Neural cell (in vitro differentiated cells): ENCODE measurements around the gene ADAMTS18. TPM values are rescaled to one million over a fixed set of nuclear protein-coding genes. Genes with fewer than 3 reads are reported as not detected.

Source experiments
- H2AFZ ChIP-seq: fragments of 200-600, 300-800 bp; sonication (generic), shearing (Covaris generic); 2 replicates; pipeline ENCODE4 v1.6.0; 2014; ENCODE audit warnings: low read depth, mild to moderate bottlenecking, antibody characterized with exemption, low read length, moderate library complexity
- H3F3A ChIP-seq: fragments of 200-600 bp; shearing (Covaris generic); 2 replicates; pipeline ENCODE4 v1.6.1; 2016; ENCODE audit warnings: mild to moderate bottlenecking, moderate library complexity, mixed read lengths, antibody characterized with exemption, low read length; ENCODE audit not compliant: insufficient read depth, poor library complexity, severe bottlenecking
- H3K27ac ChIP-seq: fragments of 200-600, 300-800 bp; sonication (generic), shearing (Covaris generic); 2 replicates; pipeline ENCODE4 v1.5.1; 2014; ENCODE audit warnings: mild to moderate bottlenecking, low read length, moderate library complexity
- H3K27me3 ChIP-seq: fragments of 300-800, 200-600 bp; sonication (generic), shearing (Covaris generic); 2 replicates; pipeline ENCODE4 v1.6.0; 2014; ENCODE audit warnings: mild to moderate bottlenecking, low read depth, low read length, moderate library complexity; ENCODE audit not compliant: insufficient read depth
- H3K36me3 ChIP-seq: fragments of 300-800, 200-600 bp; sonication (generic), shearing (Covaris generic); 2 replicates; pipeline ENCODE4 v1.5.1; 2014; ENCODE audit warnings: mild to moderate bottlenecking, antibody characterized with exemption, low read length, moderate library complexity; ENCODE audit not compliant: insufficient read depth
- H3K4me2 ChIP-seq: fragments of 300-800, 200-600 bp; sonication (generic), shearing (Covaris generic); 2 replicates; pipeline ENCODE4 v1.6.0; 2014; ENCODE audit warnings: mild to moderate bottlenecking, low read length
- H3K4me3 ChIP-seq: fragments of 300-800, 200-600 bp; sonication (generic), shearing (Covaris generic); 2 replicates; pipeline ENCODE4 v1.5.1; 2014; ENCODE audit warnings: mild to moderate bottlenecking, low read length, moderate library complexity
- H3K79me2 ChIP-seq: fragments of 200-600 bp; shearing (Covaris generic); replicated peaks from 2 replicates; pipeline ENCODE4 v1.6.0; 2014; ENCODE audit warnings: mild to moderate bottlenecking, low read length, moderate library complexity; ENCODE audit not compliant: insufficient read depth
- H3K9ac ChIP-seq: fragments of 300-800, 200-600 bp; sonication (generic), shearing (Covaris generic); 2 replicates; pipeline ENCODE4 v1.6.1; 2016; ENCODE audit warnings: mild to moderate bottlenecking, low read length, mixed read lengths
- H3K9me2 ChIP-seq: fragments of 200-600 bp; shearing (Covaris generic); 2 replicates; pipeline ENCODE4 v1.6.1; 2016; ENCODE audit warnings: mild to moderate bottlenecking, low read length, mixed read lengths; ENCODE audit not compliant: insufficient read depth
- H3K9me3 ChIP-seq: fragments of 200-600, 300-800 bp; sonication (generic), shearing (Covaris generic); 2 replicates; pipeline ENCODE4 v1.6.1; 2016; ENCODE audit warnings: mild to moderate bottlenecking, mixed run types, low read length, moderate library complexity, mixed read lengths
- H4K20me1 ChIP-seq: fragments of 200-600 bp; shearing (Covaris generic); 2 replicates; pipeline ENCODE4 v1.6.1; 2016; ENCODE audit warnings: mild to moderate bottlenecking, mixed run types; ENCODE audit not compliant: insufficient read depth
- EP300 ChIP-seq: fragments of 450-650 bp; conservative IDR thresholded peaks from 2 replicates; pipeline ENCODE4 v1.6.1; 2014; ENCODE audit warnings: antibody characterized with exemption, mild to moderate bottlenecking, moderate library complexity; ENCODE audit not compliant: poor library complexity, severe bottlenecking
- EZH2 ChIP-seq: fragments of 200-600, 300-800 bp; shearing (Covaris generic), sonication (generic); IDR thresholded peaks from 2 replicates; pipeline ENCODE4 v1.6.1; 2014; ENCODE audit warnings: antibody characterized with exemption, low read length, borderline replicate concordance, mild to moderate bottlenecking; ENCODE audit not compliant: insufficient read depth, poor library complexity, severe bottlenecking
- MXI1 ChIP-seq: fragments of 450-650 bp; conservative IDR thresholded peaks from 2 replicates; pipeline ENCODE4 v1.6.1; 2014; ENCODE audit warnings: antibody characterized with exemption, mild to moderate bottlenecking; ENCODE audit not compliant: poor library complexity, severe bottlenecking
- POLR2AphosphoS5 ChIP-seq: IDR thresholded peaks from 2 replicates; pipeline ENCODE4 v1.6.1; 2012
- RAD21 ChIP-seq: fragments of 450-650 bp; conservative IDR thresholded peaks from 2 replicates; pipeline ENCODE4 v1.6.1; 2014; ENCODE audit warnings: antibody characterized with exemption, mild to moderate bottlenecking, moderate library complexity
- SMC3 ChIP-seq: fragments of 450-650 bp; conservative IDR thresholded peaks from 2 replicates; pipeline ENCODE4 v1.6.1; 2014; ENCODE audit warnings: antibody characterized with exemption, mild to moderate bottlenecking, moderate library complexity; ENCODE audit not compliant: poor library complexity
- TAF1 ChIP-seq: IDR thresholded peaks from 2 replicates; pipeline ENCODE4 v1.6.1; 2012; ENCODE audit warnings: low read depth
- polyA plus RNA-seq: library from polyadenylated mRNA; depleted of rRNA; stranded (reverse); fragments of >200 nt; gene quantifications from 2 replicates; pipeline ENCODE4 v1.2.3, GENCODE V29; 2014
- TF ChIP-seq, protein P1 (sequence below): fragments of 450-650 bp; IDR thresholded peaks from 2 replicates; pipeline ENCODE4 v1.5.1; 2014; ENCODE audit warnings: antibody characterized with exemption, mild to moderate bottlenecking, moderate library complexity; ENCODE audit not compliant: poor library complexity, severe bottlenecking
- TF ChIP-seq, protein P2 (sequence below): IDR thresholded peaks from 2 replicates; pipeline ENCODE4 v1.6.1; 2012; ENCODE audit warnings: borderline replicate concordance

The ADAMTS18 gene
- polyA plus RNA-seq, 1 donor from 2014 or later, result 1.3 TPM

DNA sequence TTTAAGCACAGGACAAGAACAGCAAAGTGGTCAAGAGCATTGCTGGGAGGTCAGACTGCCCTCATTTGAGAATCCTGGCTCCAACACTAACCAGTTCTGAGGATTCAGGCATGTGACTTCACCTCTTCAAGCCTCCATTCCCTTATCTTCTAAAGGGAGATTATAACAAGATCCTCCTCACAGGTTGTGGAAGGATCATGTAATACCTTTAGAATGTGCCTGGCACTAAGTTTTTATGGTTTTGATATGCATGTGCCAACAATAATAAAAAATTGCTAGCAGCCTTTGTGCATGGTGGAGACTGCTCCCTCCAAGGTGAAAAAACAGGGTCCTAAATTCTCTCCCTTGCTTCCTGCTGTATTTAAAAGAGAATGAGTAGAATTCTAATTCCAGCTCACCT lies 36.0 kb upstream of the ADAMTS18 start:
- Histone ChIP-seq H3K27ac (no peak overlapping the region), H3F3A (no peaks in the 10 kb centered on the region)
- TF ChIP-seq POLR2AphosphoS5 (no peak), RAD21 (no peak), MXI1 (no peak), TAF1 (no peak), EZH2 (no peak), EP300 (no peak), SMC3 (no peak)
- TF ChIP-seq, protein P1, sequence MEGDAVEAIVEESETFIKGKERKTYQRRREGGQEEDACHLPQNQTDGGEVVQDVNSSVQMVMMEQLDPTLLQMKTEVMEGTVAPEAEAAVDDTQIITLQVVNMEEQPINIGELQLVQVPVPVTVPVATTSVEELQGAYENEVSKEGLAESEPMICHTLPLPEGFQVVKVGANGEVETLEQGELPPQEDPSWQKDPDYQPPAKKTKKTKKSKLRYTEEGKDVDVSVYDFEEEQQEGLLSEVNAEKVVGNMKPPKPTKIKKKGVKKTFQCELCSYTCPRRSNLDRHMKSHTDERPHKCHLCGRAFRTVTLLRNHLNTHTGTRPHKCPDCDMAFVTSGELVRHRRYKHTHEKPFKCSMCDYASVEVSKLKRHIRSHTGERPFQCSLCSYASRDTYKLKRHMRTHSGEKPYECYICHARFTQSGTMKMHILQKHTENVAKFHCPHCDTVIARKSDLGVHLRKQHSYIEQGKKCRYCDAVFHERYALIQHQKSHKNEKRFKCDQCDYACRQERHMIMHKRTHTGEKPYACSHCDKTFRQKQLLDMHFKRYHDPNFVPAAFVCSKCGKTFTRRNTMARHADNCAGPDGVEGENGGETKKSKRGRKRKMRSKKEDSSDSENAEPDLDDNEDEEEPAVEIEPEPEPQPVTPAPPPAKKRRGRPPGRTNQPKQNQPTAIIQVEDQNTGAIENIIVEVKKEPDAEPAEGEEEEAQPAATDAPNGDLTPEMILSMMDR, result no peak
- TF ChIP-seq, protein P2, sequence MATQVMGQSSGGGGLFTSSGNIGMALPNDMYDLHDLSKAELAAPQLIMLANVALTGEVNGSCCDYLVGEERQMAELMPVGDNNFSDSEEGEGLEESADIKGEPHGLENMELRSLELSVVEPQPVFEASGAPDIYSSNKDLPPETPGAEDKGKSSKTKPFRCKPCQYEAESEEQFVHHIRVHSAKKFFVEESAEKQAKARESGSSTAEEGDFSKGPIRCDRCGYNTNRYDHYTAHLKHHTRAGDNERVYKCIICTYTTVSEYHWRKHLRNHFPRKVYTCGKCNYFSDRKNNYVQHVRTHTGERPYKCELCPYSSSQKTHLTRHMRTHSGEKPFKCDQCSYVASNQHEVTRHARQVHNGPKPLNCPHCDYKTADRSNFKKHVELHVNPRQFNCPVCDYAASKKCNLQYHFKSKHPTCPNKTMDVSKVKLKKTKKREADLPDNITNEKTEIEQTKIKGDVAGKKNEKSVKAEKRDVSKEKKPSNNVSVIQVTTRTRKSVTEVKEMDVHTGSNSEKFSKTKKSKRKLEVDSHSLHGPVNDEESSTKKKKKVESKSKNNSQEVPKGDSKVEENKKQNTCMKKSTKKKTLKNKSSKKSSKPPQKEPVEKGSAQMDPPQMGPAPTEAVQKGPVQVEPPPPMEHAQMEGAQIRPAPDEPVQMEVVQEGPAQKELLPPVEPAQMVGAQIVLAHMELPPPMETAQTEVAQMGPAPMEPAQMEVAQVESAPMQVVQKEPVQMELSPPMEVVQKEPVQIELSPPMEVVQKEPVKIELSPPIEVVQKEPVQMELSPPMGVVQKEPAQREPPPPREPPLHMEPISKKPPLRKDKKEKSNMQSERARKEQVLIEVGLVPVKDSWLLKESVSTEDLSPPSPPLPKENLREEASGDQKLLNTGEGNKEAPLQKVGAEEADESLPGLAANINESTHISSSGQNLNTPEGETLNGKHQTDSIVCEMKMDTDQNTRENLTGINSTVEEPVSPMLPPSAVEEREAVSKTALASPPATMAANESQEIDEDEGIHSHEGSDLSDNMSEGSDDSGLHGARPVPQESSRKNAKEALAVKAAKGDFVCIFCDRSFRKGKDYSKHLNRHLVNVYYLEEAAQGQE, result no peak

DNA sequence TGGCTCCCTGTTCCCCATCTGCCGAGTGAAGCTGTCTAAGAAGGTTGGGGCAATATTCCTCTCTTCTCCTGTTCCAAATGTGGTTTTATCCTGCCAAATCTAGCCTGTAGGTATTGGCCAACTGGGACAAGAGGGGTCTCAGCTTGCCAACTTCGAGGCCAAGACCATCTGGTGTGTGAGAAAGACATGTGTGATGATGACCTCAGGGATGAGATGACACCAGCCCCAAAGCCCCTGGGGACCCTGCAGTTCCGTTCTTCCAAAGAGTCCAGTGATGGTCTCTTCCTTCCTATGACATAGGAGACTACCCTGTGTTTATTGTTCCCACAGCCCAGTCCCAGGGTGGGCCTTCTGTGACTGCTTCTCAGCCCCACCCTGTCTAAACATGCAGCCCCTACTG lies 34.8 kb upstream of the ADAMTS18 start:
- Histone ChIP-seq H4K20me1 (no peaks in the 10 kb centered on the region), H3K4me2 (no peak overlapping the region), H3K9me2 (no peaks in the 10 kb centered on the region), H3K9me3 (no peaks in the 10 kb centered on the region), H2AFZ (no peak overlapping the region), H3F3A (no peaks in the 10 kb centered on the region), H3K36me3 (no peaks in the 10 kb centered on the region), H3K27ac (no peak overlapping the region), H3K79me2 (no peaks in the 10 kb centered on the region), H3K9ac (no peak overlapping the region), H3K4me3 (no peak overlapping the region), H3K27me3 (no peaks in the 10 kb centered on the region)
- TF ChIP-seq, protein P1, result no peak
- no peak for TF ChIP-seq TAF1
- no peak for TF ChIP-seq POLR2AphosphoS5
- no peak for TF ChIP-seq RAD21
- no peak for TF ChIP-seq EP300
- no peak for TF ChIP-seq SMC3
- TF ChIP-seq EZH2, result no peak
- no peak for TF ChIP-seq MXI1
- TF ChIP-seq, protein P2, result no peak

More for the DNA sequence above, 36.0 kb upstream of the ADAMTS18 start:
- Histone ChIP-seq H3K9me2 (no peaks in the 10 kb centered on the region), H3K9ac (no peak overlapping the region), H3K79me2 (no peaks in the 10 kb centered on the region), H3K36me3 (no peaks in the 10 kb centered on the region), H3K4me3 (no peak overlapping the region), H3K4me2 (no peak overlapping the region), H4K20me1 (no peaks in the 10 kb centered on the region), H3K9me3 (no peaks in the 10 kb centered on the region), H3K27me3 (no peaks in the 10 kb centered on the region), H2AFZ (no peak overlapping the region)
